ENCODE data around the gene FUBP1.
"Not testable (repeated sequence)": the region's sequence is repeated elsewhere in the genome, so short reads cannot be mapped to it uniquely, and the experiment has no call there.

FUBP1 gene

DNA sequence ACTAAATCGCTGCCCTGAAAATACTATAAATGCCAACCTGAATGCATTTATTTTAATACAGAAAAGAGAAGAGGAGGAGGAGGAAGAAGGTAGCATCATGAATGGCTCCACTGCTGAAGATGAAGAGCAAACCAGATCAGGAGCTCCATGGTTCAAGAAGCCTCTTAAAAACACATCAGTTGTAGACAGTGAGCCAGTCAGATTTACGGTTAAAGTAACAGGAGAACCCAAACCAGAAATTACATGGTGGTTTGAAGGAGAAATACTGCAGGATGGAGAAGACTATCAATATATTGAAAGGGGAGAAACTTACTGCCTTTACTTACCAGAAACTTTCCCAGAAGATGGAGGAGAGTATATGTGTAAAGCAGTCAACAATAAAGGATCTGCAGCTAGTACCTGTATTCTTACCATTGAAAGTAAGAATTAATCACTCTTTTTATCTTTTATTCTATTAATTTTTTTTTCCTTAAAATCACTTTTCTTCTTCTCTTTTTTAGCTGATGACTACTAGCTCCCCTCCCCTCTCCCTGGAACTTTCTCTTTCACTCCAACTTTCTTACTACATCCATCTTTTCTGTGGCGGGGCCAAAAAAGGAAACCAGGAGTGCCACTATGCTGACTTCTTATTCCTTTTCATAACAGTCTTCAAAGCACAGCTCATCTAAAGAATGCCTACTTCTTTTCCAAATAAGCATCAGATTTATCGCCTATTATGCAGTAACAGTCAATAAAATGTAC lies 36.3 kb downstream of the FUBP1 start:
- no peak for DNase-seq

DNA sequence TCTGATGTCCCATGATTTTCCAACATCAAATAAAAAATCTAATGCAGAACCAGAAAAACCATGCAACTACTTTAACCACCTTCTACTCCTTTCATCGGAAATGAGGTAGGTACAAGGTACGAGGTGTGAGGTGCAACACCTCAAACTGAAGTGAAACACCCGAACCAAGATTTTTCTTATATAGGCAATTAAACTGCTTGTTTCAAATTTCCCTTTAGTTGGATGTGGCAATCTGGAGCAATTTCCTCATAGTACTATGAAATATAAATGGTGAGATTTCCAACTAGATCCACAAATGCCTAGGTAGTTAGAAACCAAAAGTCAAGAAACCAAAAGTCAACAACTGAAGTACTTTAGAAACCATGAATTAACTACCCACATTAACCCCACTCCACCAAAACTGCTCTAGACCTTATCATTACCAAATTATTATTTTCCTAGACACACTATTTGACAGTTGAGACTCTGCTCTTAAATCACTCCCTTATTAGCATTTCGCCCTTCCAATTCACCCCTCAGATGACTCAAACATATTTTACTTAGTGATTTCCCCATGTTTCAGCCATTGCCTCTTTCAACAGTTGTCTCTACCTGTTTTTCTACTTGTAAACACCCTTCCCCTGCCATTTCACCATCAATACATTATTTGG lies 37.8 kb downstream of the FUBP1 start:
- DNase-seq: no peak

DNA sequence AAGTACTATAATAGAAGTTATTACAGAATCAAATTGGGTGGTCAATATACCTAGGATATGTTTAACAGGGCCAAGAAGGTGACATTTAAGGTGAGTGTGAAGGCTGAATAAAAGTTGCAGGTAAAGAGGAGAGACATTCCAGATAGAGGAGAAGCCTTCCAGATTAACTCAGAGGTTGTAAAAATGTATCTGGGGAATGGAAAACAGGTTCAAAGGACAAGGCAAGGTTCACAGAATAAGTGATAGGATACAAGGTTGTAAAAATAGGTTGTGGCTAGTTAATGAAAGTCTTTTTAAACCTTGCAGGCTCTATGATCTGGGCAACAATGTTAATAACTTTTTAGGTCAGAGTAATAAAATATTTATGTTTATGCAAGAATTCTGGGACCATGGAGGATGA lies 40.2 kb downstream of the FUBP1 start:
- no peak for DNase-seq

DNA sequence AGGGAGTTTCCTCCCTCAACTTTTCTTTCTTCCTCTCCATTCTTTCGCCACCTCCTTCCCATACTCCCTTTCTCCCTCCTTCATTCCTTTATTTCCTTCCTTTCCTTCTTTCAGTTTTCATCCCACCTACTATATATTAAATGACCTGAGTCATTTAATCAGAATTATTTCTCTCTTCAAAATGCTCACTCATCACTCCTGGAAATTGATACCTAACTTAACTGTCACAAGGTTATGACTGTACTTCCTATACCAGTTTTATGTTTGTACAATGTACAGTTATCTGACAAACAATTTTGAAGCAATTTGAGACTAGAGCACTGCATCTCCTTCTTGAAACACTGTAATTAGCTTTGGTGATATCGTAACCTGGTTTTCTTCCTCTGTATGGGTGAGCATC lies 49.1 kb downstream of the FUBP1 start:
- no peak for DNase-seq

DNA sequence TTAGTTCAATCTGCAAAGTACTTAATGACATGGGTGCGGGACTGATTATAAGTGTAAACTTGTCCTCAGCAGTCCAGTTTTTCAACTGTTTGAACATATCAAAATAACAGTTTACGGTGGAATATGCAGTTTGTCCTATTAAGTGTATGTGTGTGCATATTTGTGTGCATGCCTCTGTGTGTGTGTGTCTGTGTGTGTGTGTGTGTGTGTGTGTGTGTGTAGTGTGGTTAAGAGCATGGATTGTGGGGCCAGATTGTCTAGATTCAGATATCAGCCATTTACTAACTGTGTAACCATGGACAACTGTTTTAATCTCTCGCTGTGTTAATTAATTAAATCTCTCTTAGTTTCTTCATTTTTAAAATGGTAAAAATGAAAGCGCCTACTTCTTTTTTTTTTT lies 51.5 kb downstream of the FUBP1 start:
- DNase-seq: no peak

DNA sequence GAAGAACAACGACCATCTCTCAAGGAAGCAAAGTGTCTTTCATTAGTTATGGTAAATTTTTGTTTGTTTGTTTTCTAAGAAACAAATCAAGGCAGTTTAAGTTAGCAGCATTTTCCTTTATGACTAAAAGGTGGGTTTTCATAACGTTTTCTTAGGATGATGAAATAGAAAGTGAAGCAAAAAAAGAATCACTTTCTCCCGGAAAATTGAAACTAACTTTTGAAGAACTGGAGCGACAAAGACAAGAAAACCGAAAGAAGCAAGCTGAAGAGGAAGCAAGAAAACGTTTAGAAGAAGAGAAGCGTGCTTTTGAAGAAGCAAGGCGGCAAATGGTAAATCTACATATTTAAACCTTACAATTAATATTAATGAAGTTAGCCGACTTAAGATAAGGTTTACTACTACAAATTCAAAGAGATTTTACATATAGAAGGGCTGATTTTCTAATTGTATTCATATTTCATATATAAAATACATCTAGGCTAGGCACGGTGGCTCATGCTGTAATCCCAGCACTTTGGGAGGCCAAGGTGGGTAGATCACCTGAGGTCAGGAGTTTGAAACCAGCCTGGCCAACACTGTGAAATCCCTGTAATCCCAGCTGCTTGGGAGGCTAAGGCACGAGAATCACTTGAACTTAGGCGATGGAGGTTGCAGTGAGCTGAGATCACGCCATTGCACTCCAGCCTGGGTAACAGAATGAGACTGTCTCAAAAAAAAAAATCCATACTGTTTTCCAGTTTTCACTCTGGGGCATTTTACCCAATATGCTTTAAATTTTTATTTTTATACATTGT lies 52.1 kb downstream of the FUBP1 start:
- peak in 1 of 2 donors; percentile 62 for DNase-seq

DNA sequence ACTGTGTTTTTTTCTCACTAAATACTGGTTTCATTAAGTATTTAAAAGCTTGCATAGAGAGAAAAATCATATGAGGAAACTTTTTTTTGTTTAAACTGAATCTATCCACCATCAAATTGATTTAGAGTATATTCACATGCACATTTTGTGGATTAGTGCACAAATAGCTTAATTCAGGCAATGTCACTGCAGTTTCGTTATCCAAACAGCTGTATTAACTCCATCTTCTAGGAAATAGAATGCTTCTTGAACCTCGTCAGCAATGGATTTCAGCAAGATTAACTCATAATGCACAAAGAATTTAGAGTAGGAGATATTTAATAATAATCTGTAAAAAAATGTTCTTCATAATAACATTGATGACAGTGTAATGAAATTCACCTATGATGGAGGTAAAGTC lies 52.9 kb downstream of the FUBP1 start:
- no peak for DNase-seq

DNA sequence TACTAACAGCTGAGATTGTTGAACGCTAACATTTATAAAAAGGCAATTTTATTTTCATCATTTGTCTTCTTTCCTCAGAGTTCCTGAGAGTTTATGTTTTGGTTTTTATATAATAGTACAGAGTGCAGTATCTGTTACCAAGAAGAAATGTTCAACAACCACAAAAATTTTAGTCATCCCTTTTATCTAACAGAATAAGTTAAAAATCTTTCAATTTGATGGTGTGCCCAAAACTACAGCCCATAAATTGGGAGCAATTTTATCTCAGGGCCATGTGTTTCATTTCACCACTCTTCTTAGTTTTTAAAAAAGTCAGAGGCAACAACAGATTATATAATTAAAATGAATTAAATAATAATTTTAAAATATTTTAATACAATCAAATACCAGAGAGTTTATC lies 53.4 kb downstream of the FUBP1 start:
- DNase-seq: no peak

DNA sequence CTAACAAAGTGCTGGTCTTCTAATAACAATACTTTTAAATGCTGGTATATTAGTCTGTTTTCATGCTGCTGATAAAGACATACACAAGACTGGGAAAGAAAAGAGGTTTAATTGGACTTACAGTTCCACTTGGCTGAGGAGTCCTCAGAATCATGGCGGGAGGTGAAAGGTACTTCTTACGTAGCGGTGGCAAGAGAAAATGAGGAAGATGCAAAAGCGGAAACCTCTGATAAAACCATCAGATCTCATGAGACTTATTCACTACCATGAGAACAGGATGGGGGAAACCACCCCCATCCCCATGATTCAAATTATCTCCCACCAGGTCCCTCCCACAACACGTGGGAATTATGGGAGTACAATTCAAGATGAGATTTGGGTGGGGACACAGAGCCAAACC lies 60.0 kb downstream of the FUBP1 start:
- DNase-seq: not testable (repeated sequence)

DNA sequence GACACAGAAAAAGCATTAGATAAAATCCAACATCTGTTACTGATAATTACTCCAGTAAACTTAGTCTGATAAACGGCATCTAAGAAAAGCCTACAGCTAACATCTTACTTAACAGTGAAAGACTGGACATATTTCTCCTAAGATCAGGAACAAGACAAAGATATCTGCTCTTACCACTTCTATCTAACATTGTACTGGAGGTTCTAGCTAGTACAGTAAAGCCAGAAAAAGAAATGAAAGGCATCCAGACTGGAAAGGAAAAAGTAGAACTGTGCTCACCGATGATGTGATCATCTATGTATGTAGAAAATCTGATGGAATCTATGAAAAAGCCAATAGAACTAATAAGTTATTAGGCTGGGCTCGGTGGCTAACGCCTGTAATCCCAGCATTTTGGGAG lies 68.8 kb downstream of the FUBP1 start:
- no peak for DNase-seq

DNA sequence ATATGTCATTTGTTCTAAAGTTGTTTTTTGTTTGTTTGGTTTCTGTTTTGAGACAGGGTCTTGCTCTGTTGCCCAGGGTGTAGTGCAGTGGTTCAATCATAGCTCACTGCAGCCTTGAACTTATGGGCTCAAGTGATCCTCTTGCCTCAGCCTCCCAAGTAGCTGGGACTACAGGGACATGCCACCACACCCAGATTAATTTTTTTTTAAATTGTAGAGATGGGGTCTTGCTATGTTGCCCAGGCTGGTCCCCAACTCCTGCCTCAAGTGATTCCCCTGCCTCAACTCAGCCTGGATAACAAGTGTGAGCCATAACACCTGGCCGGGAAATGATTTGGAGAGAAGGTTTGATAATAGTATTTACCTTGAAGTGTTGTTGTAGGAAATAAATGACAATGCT lies 72.2 kb downstream of the FUBP1 start:
- no peak for DNase-seq

DNA sequence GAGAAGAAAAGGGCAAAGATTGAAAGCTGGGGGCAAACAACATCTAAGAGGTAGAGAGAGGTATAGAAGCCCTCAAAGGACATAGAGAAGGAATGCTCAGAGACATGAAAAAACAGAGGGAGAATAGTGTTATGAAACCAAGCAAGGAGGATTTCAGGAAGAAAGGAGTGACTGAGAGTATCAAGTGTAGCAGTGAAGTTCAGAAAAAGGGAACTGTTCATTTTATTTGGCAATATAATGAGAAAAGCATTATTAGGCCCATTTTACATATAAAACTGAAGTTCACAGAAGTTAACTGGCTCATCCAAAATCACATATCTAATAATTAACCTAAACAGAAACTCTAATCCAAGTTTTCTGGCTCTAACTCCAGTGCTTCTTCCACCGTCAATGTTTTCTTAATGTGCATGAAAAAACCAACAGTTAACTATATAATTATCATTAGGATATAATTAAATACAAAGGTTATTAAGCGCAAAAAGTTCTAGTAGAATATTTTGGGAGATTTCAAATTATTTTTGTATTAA lies 72.8 kb downstream of the FUBP1 start:
- no peak for DNase-seq

DNA sequence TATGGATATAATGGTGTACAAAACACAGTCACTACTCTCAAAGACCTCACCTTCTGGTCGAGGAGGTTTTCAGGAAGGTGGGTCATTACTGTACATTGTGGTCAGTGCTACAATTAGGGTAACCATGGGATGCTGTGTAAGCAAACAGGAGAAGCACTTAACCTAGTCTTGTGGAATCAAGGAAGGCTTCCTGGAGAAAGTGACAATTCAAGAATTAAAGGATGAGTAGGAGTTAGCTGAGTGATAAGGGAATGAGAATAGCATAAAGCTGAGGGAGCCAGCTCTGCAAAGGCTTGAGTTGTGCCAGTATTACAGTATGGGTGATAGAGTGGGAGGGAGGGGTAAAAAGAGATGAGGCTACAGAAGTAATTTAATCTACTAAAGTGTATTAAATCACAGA lies 73.3 kb downstream of the FUBP1 start:
- DNase-seq: no peak

DNA sequence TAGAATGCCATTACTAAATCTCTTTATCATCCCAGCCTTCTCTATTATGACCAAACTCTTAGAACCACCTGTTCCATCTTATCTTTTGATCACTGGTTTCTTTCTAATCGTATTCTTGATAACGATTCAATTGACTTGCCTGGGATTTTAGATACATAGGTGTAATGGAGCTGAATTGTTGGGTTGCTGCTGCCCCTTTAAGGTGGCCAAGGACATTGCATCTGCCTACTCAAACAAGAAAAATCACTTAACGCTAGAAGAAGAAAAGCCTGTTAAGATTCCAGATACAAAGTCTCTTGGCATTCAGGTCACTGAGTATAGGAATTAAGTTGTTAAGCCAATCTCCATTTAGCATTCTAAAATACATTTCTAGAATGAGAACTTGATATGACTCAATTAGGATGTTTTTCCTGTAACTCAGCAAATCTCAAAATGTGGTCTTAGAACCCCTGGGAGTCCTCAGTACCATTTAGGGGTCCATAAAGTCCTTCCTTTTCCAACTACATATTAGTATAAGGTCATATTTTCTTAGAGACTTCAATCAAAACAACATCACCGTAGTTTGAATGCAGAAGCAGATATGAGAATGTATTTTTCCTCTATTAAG lies 78.1 kb downstream of the FUBP1 start:
- DNase-seq: peak in 1 of 2 donors; percentile 30

DNA sequence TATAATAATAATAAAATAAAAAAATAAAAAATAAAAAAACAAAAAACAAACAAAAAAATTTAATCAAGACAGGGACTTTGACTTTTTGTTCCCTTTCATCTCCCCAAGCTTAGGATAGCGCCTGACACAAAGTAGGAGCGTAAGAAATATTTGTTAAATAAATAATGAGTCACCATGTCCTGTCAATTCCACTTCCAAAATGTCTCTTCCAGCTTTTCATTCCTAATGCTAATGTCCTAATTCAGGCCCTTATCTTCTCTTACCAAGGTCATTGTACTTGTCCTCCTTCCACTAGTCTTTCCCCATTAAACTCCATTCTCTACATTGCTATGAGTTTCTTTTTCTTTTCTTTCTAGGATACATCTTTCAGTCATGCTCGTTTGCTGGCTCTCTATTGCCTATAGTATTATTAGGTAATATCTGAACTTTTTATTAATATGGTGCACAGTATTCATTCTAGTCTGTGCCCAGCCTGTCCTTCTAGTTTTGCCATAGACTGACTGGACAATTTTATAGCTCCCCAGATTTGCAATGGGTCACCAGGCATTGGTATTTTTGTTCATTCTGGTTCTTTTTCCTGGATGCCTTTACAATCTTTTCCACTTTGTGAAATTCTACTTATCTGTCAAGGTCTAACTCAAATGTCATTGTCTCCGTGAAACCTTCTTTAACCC lies 79.1 kb downstream of the FUBP1 start:
- no peak for DNase-seq

Data from bone marrow (tissue), 2 donors.